Neural cell (in vitro differentiated cells): ENCODE results near the gene NDEL1.

Experiments
- EP300 ChIP-seq: fragments of 450-650 bp; conservative IDR thresholded peaks from 2 replicates; pipeline ENCODE4 v1.6.1; 2014; ENCODE audit warnings: antibody characterized with exemption, mild to moderate bottlenecking, moderate library complexity; ENCODE audit not compliant: poor library complexity, severe bottlenecking
- EZH2 ChIP-seq: fragments of 200-600, 300-800 bp; shearing (Covaris generic), sonication (generic); IDR thresholded peaks from 2 replicates; pipeline ENCODE4 v1.6.1; 2014; ENCODE audit warnings: antibody characterized with exemption, low read length, borderline replicate concordance, mild to moderate bottlenecking; ENCODE audit not compliant: insufficient read depth, poor library complexity, severe bottlenecking
- MXI1 ChIP-seq: fragments of 450-650 bp; conservative IDR thresholded peaks from 2 replicates; pipeline ENCODE4 v1.6.1; 2014; ENCODE audit warnings: antibody characterized with exemption, mild to moderate bottlenecking; ENCODE audit not compliant: poor library complexity, severe bottlenecking
- POLR2AphosphoS5 ChIP-seq: IDR thresholded peaks from 2 replicates; pipeline ENCODE4 v1.6.1; 2012
- RAD21 ChIP-seq: fragments of 450-650 bp; conservative IDR thresholded peaks from 2 replicates; pipeline ENCODE4 v1.6.1; 2014; ENCODE audit warnings: antibody characterized with exemption, mild to moderate bottlenecking, moderate library complexity
- SMC3 ChIP-seq: fragments of 450-650 bp; conservative IDR thresholded peaks from 2 replicates; pipeline ENCODE4 v1.6.1; 2014; ENCODE audit warnings: antibody characterized with exemption, mild to moderate bottlenecking, moderate library complexity; ENCODE audit not compliant: poor library complexity
- TAF1 ChIP-seq: IDR thresholded peaks from 2 replicates; pipeline ENCODE4 v1.6.1; 2012; ENCODE audit warnings: low read depth
- TF ChIP-seq, protein P1 (sequence below): fragments of 450-650 bp; IDR thresholded peaks from 2 replicates; pipeline ENCODE4 v1.5.1; 2014; ENCODE audit warnings: antibody characterized with exemption, mild to moderate bottlenecking, moderate library complexity; ENCODE audit not compliant: poor library complexity, severe bottlenecking
- TF ChIP-seq, protein P2 (sequence below): IDR thresholded peaks from 2 replicates; pipeline ENCODE4 v1.6.1; 2012; ENCODE audit warnings: borderline replicate concordance

DNA sequence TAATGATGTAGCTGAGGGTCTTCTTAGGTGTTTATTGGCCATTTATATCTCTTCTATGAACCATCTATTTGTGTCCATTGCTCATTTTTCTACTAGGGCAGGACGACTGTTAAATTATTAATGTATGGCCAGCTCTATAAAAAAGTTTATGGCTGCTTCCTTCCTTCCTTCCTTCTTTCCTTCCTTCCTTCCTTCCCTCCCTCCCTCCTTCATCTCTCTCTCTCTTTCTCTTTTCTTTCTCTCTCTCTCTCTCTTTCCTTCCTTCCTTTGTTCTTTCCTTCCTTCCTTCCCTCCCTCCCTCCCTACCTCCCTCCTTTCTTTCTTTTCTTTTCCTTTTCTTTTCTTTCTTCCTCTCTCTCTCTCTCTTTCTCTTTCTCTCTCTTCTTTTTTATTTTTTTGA lies 17.2 kb upstream of the NDEL1 start:
- TF ChIP-seq MXI1 (no peak), EZH2 (no peak), TAF1 (no peak), POLR2AphosphoS5 (no peak), EP300 (no peak), SMC3 (no peak), RAD21 (no peak)
- TF ChIP-seq, protein P1, sequence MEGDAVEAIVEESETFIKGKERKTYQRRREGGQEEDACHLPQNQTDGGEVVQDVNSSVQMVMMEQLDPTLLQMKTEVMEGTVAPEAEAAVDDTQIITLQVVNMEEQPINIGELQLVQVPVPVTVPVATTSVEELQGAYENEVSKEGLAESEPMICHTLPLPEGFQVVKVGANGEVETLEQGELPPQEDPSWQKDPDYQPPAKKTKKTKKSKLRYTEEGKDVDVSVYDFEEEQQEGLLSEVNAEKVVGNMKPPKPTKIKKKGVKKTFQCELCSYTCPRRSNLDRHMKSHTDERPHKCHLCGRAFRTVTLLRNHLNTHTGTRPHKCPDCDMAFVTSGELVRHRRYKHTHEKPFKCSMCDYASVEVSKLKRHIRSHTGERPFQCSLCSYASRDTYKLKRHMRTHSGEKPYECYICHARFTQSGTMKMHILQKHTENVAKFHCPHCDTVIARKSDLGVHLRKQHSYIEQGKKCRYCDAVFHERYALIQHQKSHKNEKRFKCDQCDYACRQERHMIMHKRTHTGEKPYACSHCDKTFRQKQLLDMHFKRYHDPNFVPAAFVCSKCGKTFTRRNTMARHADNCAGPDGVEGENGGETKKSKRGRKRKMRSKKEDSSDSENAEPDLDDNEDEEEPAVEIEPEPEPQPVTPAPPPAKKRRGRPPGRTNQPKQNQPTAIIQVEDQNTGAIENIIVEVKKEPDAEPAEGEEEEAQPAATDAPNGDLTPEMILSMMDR = no peak
- TF ChIP-seq, protein P2, sequence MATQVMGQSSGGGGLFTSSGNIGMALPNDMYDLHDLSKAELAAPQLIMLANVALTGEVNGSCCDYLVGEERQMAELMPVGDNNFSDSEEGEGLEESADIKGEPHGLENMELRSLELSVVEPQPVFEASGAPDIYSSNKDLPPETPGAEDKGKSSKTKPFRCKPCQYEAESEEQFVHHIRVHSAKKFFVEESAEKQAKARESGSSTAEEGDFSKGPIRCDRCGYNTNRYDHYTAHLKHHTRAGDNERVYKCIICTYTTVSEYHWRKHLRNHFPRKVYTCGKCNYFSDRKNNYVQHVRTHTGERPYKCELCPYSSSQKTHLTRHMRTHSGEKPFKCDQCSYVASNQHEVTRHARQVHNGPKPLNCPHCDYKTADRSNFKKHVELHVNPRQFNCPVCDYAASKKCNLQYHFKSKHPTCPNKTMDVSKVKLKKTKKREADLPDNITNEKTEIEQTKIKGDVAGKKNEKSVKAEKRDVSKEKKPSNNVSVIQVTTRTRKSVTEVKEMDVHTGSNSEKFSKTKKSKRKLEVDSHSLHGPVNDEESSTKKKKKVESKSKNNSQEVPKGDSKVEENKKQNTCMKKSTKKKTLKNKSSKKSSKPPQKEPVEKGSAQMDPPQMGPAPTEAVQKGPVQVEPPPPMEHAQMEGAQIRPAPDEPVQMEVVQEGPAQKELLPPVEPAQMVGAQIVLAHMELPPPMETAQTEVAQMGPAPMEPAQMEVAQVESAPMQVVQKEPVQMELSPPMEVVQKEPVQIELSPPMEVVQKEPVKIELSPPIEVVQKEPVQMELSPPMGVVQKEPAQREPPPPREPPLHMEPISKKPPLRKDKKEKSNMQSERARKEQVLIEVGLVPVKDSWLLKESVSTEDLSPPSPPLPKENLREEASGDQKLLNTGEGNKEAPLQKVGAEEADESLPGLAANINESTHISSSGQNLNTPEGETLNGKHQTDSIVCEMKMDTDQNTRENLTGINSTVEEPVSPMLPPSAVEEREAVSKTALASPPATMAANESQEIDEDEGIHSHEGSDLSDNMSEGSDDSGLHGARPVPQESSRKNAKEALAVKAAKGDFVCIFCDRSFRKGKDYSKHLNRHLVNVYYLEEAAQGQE = no peak
